Fibroblast of the aortic adventitia (primary cell): Measurements from ENCODE around the gene TAB2. TPM values are rescaled to one million over a fixed set of nuclear protein-coding genes. Genes with fewer than 3 reads are reported as not detected.

Experiments
- DNase-seq: peaks from one replicate; pipeline ENCODE4 v3.0.0-alpha.2; 2010; ENCODE audit warnings: low read depth
- H3K4me3 ChIP-seq: 2 replicates; pipeline ENCODE4 v1.5.1; 2011; ENCODE audit warnings: low read depth, mild to moderate bottlenecking, control low read depth, low read length, moderate library complexity
- CTCF ChIP-seq: IDR thresholded peaks from 2 replicates; pipeline ENCODE4 v1.5.1; 2011; ENCODE audit warnings: mild to moderate bottlenecking, low read length, control low read depth, inconsistent platforms; ENCODE audit not compliant: insufficient read depth
- total RNA-seq: library from RNA; depleted of rRNA; stranded (reverse); fragments of >200 nt; gene quantifications from 2 replicates; pipeline ENCODE4 v1.2.3, GENCODE V29; 2012; ENCODE audit warnings: low replicate concordance

TAB2 gene
- total RNA-seq, 1 donor, result 40.0 TPM

GRCh38 chr6:149414009-149414408, 96.5 kb downstream of the TAB2 start:
- TF ChIP-seq CTCF, result no peak
- H3K4me3 ChIP-seq, result no peak overlapping the region
- no peak for DNase-seq

DNA sequence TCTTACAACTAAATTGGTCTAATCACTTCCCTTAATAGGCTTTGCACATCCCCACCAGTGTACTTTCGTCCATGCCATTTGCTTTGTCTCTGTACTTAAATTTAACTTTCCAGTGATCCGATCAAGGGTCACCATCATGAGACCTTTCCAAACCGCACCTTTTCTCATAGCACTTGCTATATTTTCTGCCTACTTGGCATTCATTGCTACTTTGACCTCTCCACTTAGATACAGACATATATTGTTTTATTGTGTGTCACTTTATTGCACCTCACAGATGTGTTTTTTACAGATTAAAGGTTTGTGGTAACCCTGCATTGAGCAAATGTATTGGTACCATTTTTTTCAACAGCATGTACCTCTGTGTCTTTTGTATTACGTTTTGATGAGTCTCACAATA, 97.3 kb downstream of the TAB2 start:
- TF ChIP-seq CTCF, result no peak
- no peak for DNase-seq
- H3K4me3 ChIP-seq, result no peak overlapping the region

GRCh38 chr6:149419696-149420404, 102.3 kb downstream of the TAB2 start:
- no peak for TF ChIP-seq CTCF

GRCh38 chr6:149421132-149421531, 103.6 kb downstream of the TAB2 start:
- DNase-seq, result no peak

More at GRCh38 chr6:149419696-149420404, 102.3 kb downstream of the TAB2 start:
- H3K4me3 ChIP-seq, result no peak overlapping the region
- no peak for DNase-seq

GRCh38 chr6:149422581-149422980, 105.1 kb downstream of the TAB2 start:
- DNase-seq, result no peak
- no peak overlapping the region for H3K4me3 ChIP-seq
- no peak for TF ChIP-seq CTCF

More at GRCh38 chr6:149421132-149421531, 103.6 kb downstream of the TAB2 start:
- no peak overlapping the region for H3K4me3 ChIP-seq
- no peak for TF ChIP-seq CTCF

GRCh38 chr6:149423964-149424440, 106.5 kb downstream of the TAB2 start:
- no peak for DNase-seq

More at GRCh38 chr6:149423964-149424440, 106.5 kb downstream of the TAB2 start:
- no peak for TF ChIP-seq CTCF
- no peak overlapping the region for H3K4me3 ChIP-seq
